Parathyroid adenoma (tissue), 2 donors: ENCODE results near the gene PCDH15.

Experiments
- H2AFZ ChIP-seq: fragments of 300-600 bp; sonication (generic); one replicate; pipeline ENCODE4 v1.7.0; 2017; ENCODE audit warnings: antibody characterized with exemption, mild to moderate bottlenecking
- H3K27ac ChIP-seq: fragments of 300-600 bp; sonication (generic); one replicate; pipeline ENCODE4 v1.7.0; 2017
- H3K27me3 ChIP-seq: fragments of 300-600 bp; sonication (generic); one replicate; pipeline ENCODE4 v1.7.0; 2017; ENCODE audit warnings: low read length; ENCODE audit not compliant: control insufficient read depth, insufficient read depth
- H3K36me3 ChIP-seq: fragments of 300-600 bp; sonication (generic); one replicate; pipeline ENCODE4 v1.7.0; 2017; ENCODE audit warnings: low read length; ENCODE audit not compliant: control insufficient read depth, insufficient read depth
- H3K4me1 ChIP-seq: fragments of 300-600 bp; sonication (generic); one replicate; pipeline ENCODE4 v1.7.0; 2017; ENCODE audit warnings: control low read depth
- H3K4me2 ChIP-seq: fragments of 300-600 bp; sonication (generic); one replicate; pipeline ENCODE4 v1.7.0; 2017; ENCODE audit warnings: low read length
- H3K4me3 ChIP-seq: fragments of 300-600 bp; sonication (generic); one replicate; pipeline ENCODE4 v1.7.0; 2017; ENCODE audit warnings: low read depth, low read length
- H3K79me2 ChIP-seq: fragments of 300-600 bp; sonication (generic); one replicate; pipeline ENCODE4 v1.7.0; 2017; ENCODE audit warnings: control low read depth
- H3K9ac ChIP-seq: fragments of 300-600 bp; sonication (generic); one replicate; pipeline ENCODE4 v1.7.0; 2017; ENCODE audit warnings: mild to moderate bottlenecking
- H3K9me3 ChIP-seq: fragments of 300-600 bp; sonication (generic); one replicate; pipeline ENCODE4 v1.7.0; 2017; ENCODE audit warnings: low read length; ENCODE audit not compliant: control insufficient read depth
- TF ChIP-seq, protein P1 (sequence below): fragments of 300-600 bp; sonication (generic); IDR thresholded peaks from one replicate; pipeline ENCODE4 v1.7.0; 2017; ENCODE audit warnings: antibody characterized with exemption, mild to moderate bottlenecking
- donor health status: primary hyperparathyroidism.

Gene PCDH15

GRCh38 chr10:53841483-53842145, 959.4 kb downstream of the PCDH15 start:
- peak overlapping the region; percentile 50 for H2AFZ ChIP-seq
- H3K27me3 ChIP-seq = no peaks in the 10 kb centered on the region
- no peaks in the 10 kb centered on the region for H3K36me3 ChIP-seq
- no peak overlapping the region for H3K4me3 ChIP-seq
- H3K27ac ChIP-seq = peak overlapping the region; percentile 60
- peaks cover 15% of the 10 kb centered on the region for H3K4me1 ChIP-seq
- no peak overlapping the region for H3K4me2 ChIP-seq
- TF ChIP-seq, protein P1, sequence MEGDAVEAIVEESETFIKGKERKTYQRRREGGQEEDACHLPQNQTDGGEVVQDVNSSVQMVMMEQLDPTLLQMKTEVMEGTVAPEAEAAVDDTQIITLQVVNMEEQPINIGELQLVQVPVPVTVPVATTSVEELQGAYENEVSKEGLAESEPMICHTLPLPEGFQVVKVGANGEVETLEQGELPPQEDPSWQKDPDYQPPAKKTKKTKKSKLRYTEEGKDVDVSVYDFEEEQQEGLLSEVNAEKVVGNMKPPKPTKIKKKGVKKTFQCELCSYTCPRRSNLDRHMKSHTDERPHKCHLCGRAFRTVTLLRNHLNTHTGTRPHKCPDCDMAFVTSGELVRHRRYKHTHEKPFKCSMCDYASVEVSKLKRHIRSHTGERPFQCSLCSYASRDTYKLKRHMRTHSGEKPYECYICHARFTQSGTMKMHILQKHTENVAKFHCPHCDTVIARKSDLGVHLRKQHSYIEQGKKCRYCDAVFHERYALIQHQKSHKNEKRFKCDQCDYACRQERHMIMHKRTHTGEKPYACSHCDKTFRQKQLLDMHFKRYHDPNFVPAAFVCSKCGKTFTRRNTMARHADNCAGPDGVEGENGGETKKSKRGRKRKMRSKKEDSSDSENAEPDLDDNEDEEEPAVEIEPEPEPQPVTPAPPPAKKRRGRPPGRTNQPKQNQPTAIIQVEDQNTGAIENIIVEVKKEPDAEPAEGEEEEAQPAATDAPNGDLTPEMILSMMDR = no peak
- no peaks in the 10 kb centered on the region for H3K9me3 ChIP-seq
- H3K9ac ChIP-seq = no peak overlapping the region
- no peaks in the 10 kb centered on the region for H3K79me2 ChIP-seq

DNA sequence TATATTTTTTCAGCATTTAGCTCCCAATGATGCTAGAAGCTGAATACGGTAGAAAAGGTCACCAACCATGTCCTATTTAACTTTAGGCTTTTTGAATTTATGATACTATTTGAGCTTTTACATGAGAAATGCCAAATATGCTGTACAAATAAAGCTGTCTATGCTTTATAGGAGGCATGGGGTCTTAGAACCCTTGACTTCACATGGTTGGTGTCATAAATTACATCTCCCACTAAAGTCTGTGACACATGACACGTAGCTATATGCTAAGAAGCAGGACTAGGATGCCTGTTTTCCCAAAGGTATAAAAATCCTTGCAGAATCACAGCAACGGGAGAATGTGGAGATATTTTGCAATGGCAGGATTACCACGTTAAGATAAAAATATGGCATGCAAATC, 960.4 kb downstream of the PCDH15 start:
- no peaks in the 10 kb centered on the region for H3K27me3 ChIP-seq
- no peaks in the 10 kb centered on the region for H3K36me3 ChIP-seq
- H3K9ac ChIP-seq = no peak overlapping the region
- no peaks in the 10 kb centered on the region for H3K79me2 ChIP-seq
- TF ChIP-seq, protein P1 = no peak
- no peak overlapping the region for H3K27ac ChIP-seq
- H3K4me2 ChIP-seq = no peak overlapping the region
- H2AFZ ChIP-seq = peak overlapping the region; percentile 1
- H3K9me3 ChIP-seq = no peaks in the 10 kb centered on the region
- peaks cover 15% of the 10 kb centered on the region for H3K4me1 ChIP-seq
- no peak overlapping the region for H3K4me3 ChIP-seq

- Histone ChIP-seq H3K9ac (no peak overlapping the region), H3K4me1 (peaks cover 13% of the 10 kb centered on the region), H2AFZ (no peak overlapping the region), H3K4me2 (no peak overlapping the region), H3K79me2 (no peaks in the 10 kb centered on the region), H3K36me3 (no peaks in the 10 kb centered on the region), H3K9me3 (no peaks in the 10 kb centered on the region), H3K4me3 (no peak overlapping the region), H3K27me3 (no peaks in the 10 kb centered on the region), H3K27ac (no peak overlapping the region)
- TF ChIP-seq, protein P1 = peak; percentile 58
Observed at GRCh38 chr10:53839440-53840039, 961.5 kb downstream of the PCDH15 start.

DNA sequence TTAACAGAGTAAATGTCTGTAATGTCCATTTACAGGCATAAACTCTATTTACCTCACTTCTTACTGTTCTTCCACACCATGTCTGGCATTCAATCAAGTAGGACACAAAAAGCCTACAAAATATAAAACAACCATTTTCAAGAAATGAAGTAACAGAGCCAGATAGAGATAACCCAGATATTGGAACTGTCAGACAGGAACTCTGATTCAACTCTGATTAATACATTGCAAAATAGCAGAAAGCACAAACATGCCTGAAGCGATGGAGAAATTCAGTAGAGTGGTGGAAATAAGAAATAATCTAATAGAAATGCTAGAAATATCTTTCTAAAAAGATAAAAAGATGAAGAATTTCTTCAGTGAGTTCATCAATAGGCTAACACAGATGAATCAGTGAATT, 964.4 kb downstream of the PCDH15 start:
- H3K9ac ChIP-seq = no peak overlapping the region
- TF ChIP-seq, protein P1 = no peak

DNA sequence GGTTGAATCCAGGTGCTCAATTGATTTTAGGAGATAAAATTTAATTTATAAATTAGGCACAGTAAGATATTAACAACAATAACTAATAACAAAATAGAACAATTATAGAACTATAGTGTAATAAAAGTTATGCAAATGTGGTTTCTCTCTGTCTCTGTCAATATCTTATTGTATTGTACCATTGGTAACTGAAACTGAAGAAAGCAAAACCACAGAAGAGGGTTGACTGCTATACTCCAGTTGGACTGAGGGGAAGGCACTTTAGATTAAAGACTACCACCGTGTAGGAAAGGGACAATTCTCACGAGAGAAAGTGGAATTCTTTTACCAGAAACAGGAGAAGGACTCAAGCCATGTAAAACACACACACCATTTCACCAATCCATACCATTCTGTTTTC, 967.1 kb downstream of the PCDH15 start:
- Histone ChIP-seq H3K27ac (no peak overlapping the region), H3K4me2 (no peak overlapping the region), H3K4me1 (no peaks in the 10 kb centered on the region), H3K27me3 (no peaks in the 10 kb centered on the region), H3K4me3 (no peak overlapping the region), H3K9ac (no peak overlapping the region), H3K36me3 (no peaks in the 10 kb centered on the region), H3K79me2 (no peaks in the 10 kb centered on the region), H2AFZ (no peak overlapping the region), H3K9me3 (no peaks in the 10 kb centered on the region)
- TF ChIP-seq, protein P1 = no peak

More for the DNA sequence above, 964.4 kb downstream of the PCDH15 start:
- Histone ChIP-seq H3K79me2 (no peaks in the 10 kb centered on the region), H3K36me3 (no peaks in the 10 kb centered on the region), H3K27ac (no peak overlapping the region), H3K4me1 (no peaks in the 10 kb centered on the region), H3K27me3 (no peaks in the 10 kb centered on the region), H3K4me3 (no peak overlapping the region), H3K4me2 (no peak overlapping the region), H2AFZ (no peak overlapping the region), H3K9me3 (no peaks in the 10 kb centered on the region)
